PC-3 (cell line): Measurements from ENCODE around the gene UNC13C.

ENCODE experiments used
- EZH2 ChIP-seq: fragments of 300-600 bp; sonication (generic); IDR thresholded peaks from one replicate; pipeline ENCODE4 v1.6.1; 2017; ENCODE audit warnings: antibody characterized with exemption, mild to moderate bottlenecking, low read length; ENCODE audit not compliant: unreplicated experiment
- TF ChIP-seq, protein P1 (sequence below): fragments of 300-600 bp; sonication (generic); conservative IDR thresholded peaks from 2 replicates; pipeline ENCODE4 v1.5.1; 2017; ENCODE audit warnings: antibody characterized with exemption, low read depth, mild to moderate bottlenecking, low read length

DNA sequence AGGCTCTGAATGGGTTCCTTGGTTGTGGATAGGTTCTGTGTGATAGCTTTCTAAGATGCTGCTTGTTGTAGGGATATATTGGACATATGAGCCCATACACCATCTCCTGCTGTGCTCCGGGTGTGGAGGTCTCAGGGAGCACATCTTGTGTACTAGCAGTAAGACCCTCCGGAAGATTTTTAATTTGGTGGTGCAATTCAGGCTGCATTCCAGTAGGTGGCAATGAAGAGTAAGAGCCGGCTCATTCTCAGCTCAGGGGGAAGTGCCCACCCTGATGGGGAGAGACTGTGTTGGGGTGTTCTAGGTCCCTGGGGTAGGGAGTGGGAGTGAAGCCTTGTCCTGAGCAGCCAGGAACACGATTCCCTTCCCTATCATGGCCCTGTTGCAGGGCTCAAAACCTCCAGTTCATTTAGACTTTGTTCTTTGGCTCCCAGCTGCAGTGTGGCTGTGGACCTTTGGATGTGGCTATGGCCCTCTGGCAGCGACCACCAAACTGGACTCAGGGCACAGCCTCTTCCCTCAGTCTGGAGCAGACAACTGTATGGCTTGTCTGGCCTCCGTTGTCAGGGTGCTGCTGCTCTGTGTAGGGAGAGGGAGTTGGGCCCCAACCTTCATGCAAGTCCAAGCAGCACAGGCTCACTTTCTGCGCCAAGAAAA is 104.7 kb downstream of the UNC13C start:
- TF ChIP-seq, protein P1, sequence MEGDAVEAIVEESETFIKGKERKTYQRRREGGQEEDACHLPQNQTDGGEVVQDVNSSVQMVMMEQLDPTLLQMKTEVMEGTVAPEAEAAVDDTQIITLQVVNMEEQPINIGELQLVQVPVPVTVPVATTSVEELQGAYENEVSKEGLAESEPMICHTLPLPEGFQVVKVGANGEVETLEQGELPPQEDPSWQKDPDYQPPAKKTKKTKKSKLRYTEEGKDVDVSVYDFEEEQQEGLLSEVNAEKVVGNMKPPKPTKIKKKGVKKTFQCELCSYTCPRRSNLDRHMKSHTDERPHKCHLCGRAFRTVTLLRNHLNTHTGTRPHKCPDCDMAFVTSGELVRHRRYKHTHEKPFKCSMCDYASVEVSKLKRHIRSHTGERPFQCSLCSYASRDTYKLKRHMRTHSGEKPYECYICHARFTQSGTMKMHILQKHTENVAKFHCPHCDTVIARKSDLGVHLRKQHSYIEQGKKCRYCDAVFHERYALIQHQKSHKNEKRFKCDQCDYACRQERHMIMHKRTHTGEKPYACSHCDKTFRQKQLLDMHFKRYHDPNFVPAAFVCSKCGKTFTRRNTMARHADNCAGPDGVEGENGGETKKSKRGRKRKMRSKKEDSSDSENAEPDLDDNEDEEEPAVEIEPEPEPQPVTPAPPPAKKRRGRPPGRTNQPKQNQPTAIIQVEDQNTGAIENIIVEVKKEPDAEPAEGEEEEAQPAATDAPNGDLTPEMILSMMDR = peak; percentile 60
- no peak for TF ChIP-seq EZH2
